ENCODE measurements around the gene JADE1.

- TF ChIP-seq CTCF (conservative IDR thresholded peaks at IDR 0.05; ENCODE audit: low read length) (no peak), EZH2phosphoT487 (IDR thresholded peaks at IDR 0.05; ENCODE audit: borderline replicate concordance, low read depth, low read length) (no peak)
Observed at GRCh38 chr4:128858879-128859671, 49.6 kb downstream of the JADE1 start.

Data from OCI-LY7 (cell line).